SH-SY5Y (cell line): ENCODE measurements around the gene ARHGAP31.

Experiments used
- GATA2 ChIP-seq: IDR thresholded peaks from 2 replicates; pipeline ENCODE4 v1.6.1; 2011; ENCODE audit warnings: mild to moderate bottlenecking, low read depth, low read length
- GATA3 ChIP-seq: IDR thresholded peaks from 2 replicates; pipeline ENCODE4 v1.6.1; 2011; ENCODE audit warnings: low read depth, mild to moderate bottlenecking, low read length, moderate library complexity

DNA sequence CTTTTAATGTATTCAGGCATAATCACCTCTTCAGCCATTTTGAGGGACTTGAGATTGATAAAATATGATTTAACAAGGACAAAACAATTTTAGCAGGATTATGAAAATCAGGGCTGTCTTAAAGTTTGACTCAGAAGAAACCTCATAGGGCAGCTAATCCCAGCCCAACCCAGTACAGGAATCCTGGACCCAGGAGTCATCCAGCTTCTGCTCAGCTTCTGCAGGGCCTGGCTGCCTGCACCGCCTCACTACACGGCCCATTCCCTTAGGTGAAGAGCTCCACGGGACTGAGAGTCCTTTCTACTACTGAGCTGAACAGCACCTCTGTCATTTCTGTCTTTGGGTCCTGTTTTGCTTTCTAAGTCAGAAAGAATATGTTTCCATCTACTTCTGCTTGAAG lies 37.5 kb downstream of the ARHGAP31 start:
- no peak for TF ChIP-seq GATA2
- TF ChIP-seq GATA3 = no peak
